HG02884 (cell line): ENCODE data around the gene PVALEF.

ENCODE experiments used
- ATAC-seq: cut with Tn5 transposase; IDR thresholded peaks from one replicate; pipeline ENCODE4 v1.9.1; 2021; ENCODE audit warnings: mild to moderate bottlenecking, moderate library complexity; ENCODE audit not compliant: unreplicated experiment

The PVALEF gene

DNA sequence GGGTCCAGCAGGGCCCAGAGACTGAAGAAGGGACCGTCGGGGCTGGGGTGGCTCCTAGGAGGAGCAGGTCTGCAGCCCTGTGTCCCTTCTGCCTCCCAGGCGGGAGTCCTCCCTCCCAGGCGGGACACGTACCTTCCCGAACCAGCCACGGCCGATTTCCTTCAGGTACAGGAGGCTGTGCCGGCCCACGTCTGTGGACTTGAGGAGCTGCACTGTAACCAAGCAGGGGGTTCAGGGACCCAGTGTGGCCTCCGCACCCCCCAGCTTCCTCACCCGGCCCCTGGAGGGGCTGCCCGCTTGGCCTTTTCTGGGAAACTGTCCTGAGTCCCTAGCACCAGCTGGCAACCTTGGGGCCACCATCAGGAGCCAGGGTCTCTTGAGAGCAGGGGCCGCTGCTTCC, 37.0 kb upstream of the PVALEF start:
- ATAC-seq = no peak

DNA sequence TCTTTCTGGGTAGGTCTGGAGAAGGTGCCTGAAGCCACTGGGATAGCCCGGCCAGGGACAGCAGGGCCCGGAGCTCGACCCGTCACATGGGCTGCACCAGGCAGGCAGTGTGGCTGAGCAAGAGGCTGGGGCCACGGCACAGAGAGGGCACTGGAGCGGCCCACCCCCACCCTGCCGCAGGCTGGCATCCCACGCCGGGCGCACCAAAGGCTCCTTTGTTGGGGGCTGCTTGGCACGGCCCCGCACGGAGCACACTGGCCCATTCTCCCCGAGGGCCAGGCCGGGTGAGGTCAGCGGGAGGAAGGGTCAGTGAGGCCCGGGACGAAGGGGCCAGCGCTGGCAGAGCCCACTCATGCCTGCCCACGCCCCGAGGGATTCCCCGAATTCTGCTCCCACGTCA, 36.5 kb upstream of the PVALEF start:
- ATAC-seq = no peak

DNA sequence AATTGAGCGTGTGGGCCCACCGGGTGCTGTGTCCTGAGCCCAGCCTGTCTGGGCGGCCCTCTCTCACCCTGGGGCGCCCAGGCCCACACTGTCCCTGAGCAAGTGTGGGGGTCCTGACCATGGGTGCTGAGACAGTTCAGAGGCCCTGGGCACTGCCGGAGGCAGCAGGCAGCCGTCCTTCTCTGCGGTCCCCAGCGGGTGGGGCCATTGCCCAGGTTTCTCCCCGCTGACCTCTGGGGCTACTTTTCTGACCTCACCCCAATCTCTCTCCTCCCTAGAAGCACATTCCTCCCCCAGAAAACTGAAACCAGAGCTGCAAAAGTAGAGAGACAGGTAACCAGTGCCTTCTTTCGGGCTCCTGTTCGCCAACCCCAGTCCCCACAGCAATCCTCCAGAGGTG, 36.0 kb upstream of the PVALEF start:
- no peak for ATAC-seq

DNA sequence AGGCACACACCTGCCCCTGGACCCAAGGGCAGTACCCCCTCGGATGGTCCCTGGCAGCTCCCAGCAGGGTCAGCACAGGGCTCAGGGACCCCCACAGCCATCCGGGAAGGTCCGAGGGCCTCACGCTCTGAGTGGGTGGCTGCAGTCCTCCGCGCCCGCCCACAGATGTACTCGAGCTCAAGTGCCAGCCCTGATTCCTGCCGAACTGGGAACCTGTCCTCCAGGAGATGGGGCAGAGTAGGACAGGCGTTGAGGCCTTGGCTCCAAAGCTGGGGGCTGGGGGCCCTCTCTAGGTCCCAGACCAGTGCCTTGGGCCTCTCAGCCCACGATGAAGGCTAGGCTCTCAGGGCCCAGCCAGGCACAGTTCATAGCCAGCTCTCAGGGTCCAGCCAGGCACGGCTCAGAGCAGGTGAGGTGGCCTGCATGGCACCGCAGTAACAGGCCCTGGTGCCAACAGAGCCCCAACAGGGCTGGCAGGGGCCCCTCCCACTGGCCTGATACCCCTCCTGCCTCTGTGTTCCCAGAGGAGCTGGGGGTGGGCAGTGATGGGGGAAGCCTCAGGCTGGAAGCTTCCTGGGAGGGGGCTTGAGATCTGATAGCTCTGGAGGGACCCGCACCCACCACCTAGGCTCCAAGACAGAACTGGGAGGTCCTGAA, 35.5 kb upstream of the PVALEF start:
- no peak for ATAC-seq

DNA sequence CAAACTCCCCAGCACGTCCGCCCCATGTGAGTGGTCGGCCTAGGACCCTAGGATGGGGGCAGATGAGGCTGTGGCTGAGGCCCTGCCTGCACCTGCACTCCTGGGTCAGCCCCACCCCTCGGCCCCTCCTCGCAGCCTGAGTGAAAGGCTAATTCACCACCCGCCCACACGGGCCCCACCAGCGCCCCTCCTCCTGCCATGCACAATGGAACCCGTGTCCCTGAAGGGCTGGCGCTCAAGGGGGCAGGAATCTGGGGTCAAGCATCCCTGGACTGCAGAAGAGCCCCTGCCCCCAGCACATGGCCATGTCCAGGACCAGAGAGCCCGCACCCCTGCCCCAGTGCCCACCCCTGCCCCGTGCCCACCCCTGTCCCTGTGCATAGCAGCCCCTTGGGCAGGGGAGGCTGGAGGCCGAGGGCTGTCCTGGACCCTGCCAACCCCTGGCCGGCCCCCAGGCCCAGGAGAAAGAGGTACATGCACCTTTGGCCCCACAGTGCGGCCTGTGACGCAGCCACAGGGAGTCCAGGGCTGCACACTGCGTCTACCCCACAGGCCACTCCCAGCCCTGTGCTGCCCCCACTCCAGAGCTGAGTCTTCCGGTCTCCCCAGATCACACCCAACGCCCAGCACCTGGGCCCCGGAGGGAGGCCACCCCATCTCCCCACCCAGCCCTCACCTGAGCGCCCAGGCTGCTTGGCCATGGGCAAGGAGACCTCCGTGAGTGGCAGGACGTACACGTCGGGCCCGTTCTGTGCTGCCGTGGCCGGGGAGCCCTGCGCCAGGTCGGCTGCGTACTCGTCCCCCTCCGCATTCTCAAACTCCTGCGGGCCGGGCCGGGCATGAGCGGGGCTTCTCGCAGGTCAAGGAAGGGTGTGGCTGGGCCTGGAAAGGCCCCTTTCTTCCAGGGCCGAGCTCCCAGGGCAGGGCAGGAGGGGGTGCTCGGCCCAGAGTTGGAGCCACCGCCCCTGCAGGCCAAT, 34.6 kb upstream of the PVALEF start:
- ATAC-seq = no peak

DNA sequence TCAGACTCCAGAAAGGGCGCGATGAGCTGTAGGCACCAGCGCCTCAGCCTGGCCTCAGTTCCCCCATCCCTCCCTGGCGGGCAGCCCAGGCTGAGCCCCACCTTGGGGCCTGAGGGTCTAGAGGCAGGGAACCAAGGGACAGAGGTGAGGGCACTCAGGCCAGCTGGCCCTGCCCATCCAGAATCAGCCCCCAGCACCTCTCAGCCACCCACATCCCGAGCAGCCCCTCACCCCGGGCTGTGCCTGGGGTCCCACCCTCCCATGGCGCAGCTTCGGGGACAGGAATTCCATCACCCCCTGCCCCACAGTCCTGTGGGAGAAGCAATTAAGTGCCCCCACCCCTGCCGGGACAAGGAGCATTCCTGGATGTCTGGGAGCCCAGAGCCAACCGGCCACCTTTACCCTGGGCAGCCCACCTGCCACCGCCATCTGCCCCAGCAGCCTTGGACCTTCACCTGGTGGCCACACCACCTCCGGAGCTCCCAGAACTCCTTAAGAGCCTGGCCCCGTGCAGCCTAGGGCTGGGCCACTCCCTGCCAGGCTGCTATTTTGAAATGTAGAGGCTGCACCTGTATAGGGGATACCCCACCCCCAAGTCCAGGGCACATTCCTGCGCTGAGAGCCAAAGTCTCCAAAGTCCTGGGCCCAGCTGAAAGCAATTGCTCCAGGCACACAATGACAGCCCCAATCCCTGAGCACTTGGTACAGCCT, 33.7 kb upstream of the PVALEF start:
- ATAC-seq = no peak

DNA sequence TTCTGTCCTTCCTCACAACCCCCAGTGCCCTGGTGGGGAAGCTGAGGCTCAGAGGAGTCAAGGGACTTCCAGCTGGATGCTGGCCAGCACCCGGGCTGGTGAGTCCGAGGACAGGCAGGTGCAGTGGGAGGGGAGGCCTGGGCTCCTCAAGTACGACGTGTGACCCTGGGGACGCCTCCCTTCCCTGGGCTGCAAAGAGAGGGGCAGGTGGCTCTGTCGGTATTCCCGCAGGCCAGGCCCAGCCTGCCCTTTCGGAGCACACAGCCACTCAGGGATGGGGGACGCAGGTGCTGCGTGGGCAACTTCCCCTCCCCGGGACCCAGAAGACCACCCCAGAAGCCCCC, 33.1 kb upstream of the PVALEF start:
- no peak for ATAC-seq

DNA sequence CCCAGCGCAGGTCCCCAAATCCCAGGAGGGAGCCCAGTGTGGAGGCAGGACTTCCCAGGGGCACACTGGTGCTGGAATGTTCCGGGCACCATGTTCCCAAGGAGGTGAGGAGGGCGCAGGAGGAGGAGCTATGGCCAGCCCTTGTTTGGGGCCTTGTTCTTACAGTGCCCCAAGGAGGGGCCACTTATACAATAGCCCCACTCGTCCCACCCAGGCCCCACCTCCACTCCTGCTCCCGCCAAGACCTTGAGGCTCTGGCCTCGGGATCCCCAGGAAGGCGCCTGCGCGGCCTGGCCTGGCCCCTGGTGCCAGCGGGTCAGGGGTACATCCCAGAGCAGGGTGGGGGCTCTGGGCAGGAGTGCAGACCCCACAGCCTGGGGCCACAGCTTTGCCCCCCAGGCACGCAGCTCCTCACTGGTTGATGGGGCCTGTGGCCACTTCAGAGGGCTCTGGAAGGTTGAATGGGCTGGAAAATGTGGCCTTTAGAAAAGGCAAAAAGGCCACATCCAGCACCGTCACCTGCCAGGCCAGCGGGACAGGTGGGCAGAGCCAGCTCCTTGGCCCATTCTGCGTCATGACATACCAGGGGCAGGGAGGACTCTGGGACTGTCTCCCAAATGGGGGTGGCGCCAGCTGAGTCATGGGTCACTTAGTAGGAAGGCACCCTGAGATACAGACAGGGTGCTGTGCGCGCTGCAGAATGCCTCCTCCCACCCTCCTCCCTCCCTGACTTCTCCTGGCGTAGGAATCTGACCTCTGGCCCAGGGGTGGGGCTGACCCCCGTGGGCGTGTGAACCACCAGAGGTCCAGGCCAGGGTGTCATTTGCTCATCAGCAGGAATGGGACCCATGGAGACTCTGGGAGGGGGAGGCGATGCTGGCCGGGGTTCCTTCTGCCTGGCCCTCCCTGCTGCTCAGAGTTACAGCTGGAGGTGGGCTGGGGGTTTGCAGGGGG, 32.3 kb upstream of the PVALEF start:
- no peak for ATAC-seq

DNA sequence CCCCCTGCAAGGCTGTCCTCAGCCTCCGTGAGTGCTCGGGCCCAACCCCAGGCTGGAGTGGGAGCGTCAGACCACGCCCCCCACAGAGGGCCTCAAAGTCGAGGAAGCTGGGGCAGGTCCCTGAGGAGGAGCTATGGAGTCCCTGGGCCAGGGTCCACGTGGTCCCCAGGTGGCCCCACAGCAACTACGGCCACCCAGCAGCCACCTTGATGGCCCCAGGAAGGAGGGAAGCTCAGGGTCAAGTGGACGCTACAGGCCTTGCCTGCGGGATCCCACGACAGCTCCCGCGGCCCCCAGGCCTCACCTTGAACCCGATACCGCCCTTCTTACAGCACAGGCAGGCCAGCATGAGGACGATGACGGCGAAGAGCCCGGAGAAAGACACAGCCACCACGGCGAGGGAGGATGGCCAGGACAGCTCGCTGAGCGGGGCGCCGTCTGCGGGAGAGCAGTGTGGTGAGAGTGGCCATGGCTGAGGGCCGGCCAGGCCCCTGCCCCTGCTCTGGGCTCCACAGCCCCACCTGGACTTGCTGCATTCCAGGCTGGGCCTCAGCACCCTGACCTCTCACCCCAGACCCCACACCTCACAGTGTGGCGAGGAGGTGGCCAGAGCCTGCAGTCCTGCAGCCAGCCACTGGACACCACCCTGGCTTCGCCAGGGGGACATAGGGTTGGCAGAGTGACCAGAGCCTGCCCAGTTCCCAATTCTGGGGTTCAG, 31.1 kb upstream of the PVALEF start:
- no peak for ATAC-seq

DNA sequence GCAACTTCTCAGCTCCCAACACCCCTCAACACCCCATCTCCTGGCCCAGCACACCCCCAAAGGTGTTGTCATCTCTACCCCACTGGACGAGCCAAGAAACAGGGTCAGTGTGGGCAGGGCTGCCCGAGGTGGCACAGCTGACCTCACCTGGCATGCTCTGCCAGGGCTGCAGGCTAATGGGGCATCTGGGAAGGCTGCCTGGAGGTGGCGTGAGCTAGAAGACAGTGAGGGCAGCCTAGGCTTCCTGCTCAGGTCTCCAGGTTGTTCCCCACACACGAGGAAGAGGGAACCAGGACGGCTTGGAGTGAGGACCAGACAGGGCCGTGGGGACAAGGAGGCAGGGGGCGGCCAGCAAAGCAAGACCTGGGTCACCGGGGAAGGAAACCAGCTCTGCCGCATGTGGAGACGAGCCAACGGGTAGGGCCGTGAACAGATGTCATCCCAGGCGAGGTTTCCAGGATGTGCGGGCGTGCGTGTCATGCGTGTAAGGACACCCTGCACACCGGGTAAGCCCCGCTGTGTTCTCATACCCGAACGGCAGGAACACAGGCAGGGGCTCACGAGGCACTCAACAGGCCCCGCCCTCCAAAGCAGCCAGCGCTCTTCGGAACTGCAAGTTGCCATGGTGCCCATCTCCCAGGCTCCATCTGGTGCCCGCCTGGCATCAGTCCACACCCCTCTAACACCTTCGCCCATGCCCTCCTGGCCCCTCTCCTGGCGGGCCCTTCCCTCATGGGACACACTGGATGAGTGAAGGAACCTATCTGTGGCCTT, 29.6 kb upstream of the PVALEF start:
- ATAC-seq = no peak

DNA sequence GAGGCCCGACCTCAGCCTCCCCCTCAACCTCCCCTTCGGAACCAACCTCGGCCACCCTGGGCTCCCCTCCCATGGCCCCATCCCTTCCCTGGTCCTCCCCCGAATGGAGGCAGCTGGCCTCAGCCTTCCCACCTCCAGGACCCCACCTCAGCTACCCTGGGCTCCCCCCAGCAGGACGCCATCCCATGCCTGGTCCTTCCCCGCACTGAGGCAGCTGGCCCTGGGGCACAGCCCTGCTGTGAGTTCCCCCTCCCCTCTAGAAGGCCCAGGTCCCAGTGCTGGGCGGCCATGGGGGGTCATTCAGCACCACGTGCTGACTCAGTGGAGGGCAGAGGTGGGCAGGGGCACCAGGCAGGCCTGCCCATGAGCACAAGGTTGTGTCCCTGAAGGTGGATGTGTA, 28.9 kb upstream of the PVALEF start:
- no peak for ATAC-seq

DNA sequence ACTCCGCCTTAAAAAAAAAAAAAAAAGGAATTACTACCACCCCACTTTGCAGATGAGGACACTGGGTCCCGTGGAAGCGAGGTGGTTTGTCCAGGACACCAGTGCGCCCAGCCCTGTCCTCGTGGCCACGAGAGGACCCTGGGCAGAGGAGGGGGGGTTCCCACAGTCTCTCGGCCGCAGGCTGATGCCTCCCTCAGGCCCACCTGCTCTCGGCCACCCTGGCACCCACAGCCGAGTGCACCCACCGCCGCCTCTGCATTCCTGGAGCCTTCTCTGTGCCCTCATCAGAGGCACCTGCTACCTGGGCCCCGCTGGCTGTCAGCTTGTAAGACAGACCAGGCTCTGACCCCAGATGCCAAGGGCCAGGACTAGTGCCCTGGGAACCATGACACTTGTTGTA, 28.1 kb upstream of the PVALEF start:
- no peak for ATAC-seq

DNA sequence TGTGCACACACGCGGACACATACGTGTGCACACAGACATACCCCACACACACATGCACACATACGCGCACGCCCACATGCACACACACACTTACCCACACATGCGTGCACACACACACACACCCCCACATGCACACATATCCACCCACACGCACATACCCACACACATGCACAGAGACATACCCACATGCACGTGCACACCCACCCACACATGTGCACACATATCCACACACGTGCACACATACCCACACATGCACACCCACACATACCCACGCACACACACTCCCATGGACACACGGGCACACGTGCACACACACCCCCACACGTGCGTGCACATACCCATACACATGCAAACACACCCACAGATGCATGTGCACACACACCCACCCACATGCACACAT, 27.2 kb upstream of the PVALEF start:
- no peak for ATAC-seq

DNA sequence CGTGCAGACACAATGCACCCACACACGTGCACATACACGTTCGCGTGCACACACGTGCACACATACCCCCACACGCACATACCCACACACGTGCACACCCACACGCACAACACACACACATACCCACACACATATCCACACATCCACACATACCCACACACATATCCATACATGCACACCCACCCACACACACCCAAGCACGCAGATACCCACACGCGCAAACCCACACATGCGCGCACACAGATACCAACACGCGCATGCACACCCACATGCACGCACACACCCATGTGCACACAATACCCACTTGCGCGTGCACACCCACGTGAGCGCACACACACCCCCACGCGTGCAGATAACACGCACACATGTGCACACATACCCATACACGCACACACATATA, 26.8 kb upstream of the PVALEF start:
- ATAC-seq = no peak

DNA sequence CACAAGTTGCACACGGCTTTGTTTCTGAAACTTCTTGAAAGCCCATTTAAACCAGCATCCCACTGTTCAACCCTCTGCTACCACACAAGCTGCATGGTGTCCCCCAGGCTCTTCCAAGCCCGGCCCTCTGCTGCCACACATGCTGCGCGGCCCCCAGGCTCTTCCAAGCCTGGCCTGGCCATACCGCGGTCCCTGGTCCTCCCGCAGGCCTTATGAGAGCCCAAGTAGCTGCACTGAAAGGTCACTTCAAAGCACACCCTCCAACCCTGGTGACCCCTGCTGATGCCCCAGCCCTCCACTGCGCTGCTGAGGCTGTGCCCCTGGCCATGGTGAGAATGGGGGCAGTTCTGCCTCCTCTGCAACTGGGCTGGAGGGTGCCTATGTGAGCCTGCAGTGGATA, 25.9 kb upstream of the PVALEF start:
- ATAC-seq = no peak

DNA sequence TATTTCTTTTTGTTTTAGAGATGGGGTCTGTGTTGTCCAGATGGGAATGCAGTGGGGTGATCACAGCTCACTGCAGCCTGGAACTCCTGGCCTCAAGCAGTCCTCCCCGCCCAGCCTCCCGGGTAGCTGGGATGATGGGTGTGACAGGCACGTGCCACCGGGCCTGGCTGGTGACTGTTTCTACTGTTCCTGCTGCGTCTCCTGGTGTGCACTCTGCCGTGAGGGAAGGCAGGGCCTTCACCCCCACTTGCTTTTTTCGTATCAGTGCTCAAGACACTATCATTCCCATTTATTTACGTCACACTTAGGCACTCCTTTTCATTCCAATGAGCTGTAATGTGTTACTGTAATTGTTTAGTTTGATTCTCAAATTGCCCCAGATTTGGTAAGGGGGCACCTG, 25.3 kb upstream of the PVALEF start:
- no peak for ATAC-seq

DNA sequence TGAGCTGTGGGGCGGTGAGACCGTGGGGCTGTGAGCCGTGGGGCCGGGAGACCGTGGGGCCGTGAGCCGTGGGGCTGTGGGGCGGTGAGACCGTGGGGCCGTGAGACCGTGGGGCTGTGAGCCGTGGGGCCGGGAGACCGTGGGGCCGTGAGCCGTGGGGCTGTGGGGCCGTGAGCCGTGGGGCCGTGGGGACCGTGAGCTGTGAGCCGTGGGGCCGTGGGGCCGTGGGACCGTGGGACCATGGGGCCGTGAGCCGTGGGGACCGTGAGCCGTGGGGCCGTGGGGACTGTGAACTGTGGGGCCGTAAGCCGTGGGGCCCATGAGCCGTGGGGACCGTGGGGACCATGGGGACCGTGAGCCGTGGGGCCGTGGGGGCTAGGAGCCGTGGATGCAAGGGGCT, 24.6 kb upstream of the PVALEF start:
- ATAC-seq = no peak

DNA sequence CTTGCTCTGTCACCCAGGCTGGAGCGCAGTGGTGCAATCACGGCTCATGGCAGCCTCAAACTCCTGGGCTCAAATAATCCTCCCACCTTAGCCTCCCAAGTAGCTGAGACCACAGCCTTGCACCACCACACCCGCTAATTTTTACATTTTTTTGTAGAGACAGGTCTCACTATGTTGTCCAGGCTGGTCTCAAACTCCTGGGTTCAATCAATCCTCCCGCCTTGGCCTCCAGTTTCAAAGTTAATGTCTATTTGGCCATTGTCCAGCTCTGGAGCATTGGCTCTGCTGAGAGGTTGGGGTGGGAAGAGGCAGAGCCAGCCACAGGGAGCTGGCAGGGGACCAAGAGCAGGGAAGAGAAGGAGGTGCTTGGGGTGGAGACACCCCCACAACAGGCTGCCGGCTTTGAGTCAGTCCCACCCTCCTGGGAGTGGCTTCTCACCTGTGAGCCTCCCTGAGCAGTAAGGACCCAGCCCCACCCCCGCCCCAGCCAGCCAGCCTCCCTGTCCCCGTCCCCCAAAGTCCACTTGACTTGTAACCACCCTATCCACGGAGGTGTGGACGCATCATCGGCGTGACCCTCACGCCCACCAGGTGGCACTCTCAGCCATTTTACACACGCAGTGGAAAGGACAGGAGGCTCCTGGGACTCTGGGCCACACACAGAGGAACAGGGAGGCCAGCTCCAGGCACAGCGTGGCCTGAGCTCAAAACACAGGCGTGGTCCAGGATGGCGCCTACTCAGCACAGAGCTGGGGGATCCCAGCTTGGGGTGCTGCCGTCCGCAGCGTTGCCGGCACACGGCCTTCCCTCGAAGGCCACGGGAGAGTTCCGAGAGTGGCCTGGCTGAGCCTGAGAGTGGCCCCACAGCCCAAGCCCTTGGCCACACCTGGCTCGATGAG, 22.8 kb upstream of the PVALEF start:
- no peak for ATAC-seq

DNA sequence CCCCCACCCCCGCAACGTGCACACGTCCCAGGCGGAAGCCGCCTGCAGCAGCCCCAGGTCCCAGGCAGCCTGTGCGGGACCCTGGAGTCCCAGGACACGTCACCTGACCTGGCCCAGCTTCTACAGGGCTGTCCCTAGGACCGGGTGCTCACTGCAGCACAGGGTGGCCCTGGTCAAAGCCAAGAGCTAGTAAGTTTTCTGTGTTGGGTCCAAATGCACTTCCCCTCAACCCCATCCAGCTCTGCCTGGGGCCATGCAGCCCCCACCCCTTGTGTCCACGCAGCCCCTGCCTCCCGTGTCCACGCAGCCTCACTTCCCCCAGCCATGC, 22.1 kb upstream of the PVALEF start:
- no peak for ATAC-seq
